GM12873 (cell line): ENCODE measurements around the gene FXYD3.

Experiments
- TF ChIP-seq, protein P1 (sequence below): IDR thresholded peaks from 2 replicates; pipeline ENCODE4 v1.5.1; 2012; ENCODE audit warnings: low read depth, mild to moderate bottlenecking, moderate library complexity, low read length, control low read depth; ENCODE audit not compliant: insufficient read depth; ENCODE audit errors: missing control alignments

The FXYD3 gene

DNA sequence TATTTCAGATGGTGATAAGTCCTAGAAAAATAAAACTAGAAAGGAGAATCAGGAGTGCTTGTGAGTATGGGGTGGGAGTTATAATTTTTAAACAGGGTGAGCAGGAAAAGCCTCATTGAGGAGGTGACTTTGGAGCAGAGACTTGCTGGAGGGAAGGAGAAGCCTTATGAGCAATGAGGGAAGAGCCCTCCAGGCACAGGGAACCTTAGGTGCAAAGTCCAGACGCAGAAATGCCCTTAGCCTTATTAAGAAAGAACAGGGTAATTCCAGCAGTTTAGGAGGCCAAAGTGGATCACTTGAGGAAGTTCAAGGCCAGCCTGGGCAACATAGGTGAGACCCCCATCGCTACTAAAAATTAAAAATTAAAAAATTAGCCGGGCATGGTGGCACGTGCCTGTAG lies 21.0 kb upstream of the FXYD3 start:
- TF ChIP-seq, protein P1, sequence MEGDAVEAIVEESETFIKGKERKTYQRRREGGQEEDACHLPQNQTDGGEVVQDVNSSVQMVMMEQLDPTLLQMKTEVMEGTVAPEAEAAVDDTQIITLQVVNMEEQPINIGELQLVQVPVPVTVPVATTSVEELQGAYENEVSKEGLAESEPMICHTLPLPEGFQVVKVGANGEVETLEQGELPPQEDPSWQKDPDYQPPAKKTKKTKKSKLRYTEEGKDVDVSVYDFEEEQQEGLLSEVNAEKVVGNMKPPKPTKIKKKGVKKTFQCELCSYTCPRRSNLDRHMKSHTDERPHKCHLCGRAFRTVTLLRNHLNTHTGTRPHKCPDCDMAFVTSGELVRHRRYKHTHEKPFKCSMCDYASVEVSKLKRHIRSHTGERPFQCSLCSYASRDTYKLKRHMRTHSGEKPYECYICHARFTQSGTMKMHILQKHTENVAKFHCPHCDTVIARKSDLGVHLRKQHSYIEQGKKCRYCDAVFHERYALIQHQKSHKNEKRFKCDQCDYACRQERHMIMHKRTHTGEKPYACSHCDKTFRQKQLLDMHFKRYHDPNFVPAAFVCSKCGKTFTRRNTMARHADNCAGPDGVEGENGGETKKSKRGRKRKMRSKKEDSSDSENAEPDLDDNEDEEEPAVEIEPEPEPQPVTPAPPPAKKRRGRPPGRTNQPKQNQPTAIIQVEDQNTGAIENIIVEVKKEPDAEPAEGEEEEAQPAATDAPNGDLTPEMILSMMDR: no peak

GRCh38 chr19:35095667-35096368 lies 19.8 kb upstream of the FXYD3 start:
- TF ChIP-seq, protein P1: no peak

GRCh38 chr19:35098413-35099049 lies 17.1 kb upstream of the FXYD3 start:
- TF ChIP-seq, protein P1: no peak

- TF ChIP-seq, protein P1: no peak
Observed at GRCh38 chr19:35099155-35099896, 16.3 kb upstream of the FXYD3 start.

DNA sequence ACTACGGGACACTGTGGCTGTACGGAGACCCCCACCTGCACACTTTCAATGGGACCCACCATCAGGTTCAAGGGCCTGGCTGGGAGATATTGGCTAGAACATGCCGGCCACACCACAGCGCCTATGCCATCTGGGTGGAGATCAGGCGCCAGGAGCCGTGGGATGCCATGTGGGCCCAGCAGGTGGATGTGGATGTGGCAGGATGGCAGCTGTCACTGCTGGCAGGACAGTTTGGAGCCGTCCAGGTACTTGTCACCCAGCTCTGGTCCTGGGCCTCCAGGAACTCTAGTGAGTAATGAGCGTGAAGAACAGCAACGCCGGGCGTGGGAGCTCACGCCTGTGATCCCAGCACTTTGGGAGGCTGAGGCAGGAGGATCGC lies 15.7 kb upstream of the FXYD3 start:
- TF ChIP-seq, protein P1: no peak

DNA sequence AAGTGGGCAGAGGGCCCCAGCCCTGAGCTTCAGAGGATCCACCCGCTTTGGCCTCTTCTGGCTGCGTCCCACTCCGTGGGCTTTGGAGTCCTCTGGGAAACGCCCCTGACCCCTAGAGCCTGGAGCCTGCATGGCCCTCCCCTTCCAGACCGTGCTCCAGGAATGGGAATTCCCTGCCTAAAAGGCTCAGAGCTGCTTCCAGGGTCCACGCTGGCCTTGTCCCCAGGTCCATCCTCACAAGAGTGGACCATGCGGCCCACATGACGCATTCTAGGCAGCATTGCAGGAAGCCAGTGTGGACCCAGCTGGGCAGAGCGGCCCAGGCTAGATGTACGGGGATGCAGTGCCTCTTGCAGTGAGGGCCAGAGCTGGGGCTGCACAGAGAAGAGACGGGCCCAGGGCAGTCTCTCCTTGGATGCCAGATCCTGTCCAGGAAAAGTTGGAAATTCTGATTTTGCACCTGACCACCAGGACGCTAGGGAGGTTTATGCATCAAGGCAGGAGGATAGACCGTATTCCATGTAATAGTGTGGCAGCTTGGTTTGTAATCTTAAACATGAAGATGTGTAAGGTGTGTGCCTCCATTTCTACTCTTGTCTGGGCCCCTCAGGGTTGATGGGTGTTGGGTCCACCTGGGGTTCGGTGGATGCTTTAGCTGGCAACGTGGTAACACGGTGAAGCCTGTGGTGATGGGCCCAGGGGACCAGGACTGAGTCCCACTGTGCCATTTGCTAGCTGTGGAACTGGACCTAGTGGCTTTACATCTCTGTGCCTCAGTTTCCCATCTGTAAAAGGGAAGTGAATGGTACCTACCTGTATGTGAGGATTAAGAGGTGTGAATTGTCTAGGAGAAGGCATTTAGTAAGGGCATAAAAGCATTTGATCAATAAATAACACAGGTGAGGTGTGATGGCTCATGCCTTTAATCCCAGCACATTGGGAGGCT lies 14.8 kb upstream of the FXYD3 start:
- TF ChIP-seq, protein P1: no peak
